ENCODE data around the gene LINC00237.

Gene LINC00237

GRCh38 chr20:21118138-21118537 lies 12.0 kb upstream of the LINC00237 start:
- DNase-seq (ENCODE audit: low read depth): no peak
- H3K4me3 ChIP-seq (ENCODE audit: low read depth, low read length): no peak overlapping the region
- TF ChIP-seq MAX (IDR thresholded peaks at IDR 0.05; ENCODE audit: low read depth, low read length) (no peak), POLR2A (IDR thresholded peaks at IDR 0.05; ENCODE audit: extremely low read depth, insufficient read length) (no peak), MYC (IDR thresholded peaks at IDR 0.05; ENCODE audit: low read depth, low read length) (no peak)
- TF ChIP-seq, protein P1, sequence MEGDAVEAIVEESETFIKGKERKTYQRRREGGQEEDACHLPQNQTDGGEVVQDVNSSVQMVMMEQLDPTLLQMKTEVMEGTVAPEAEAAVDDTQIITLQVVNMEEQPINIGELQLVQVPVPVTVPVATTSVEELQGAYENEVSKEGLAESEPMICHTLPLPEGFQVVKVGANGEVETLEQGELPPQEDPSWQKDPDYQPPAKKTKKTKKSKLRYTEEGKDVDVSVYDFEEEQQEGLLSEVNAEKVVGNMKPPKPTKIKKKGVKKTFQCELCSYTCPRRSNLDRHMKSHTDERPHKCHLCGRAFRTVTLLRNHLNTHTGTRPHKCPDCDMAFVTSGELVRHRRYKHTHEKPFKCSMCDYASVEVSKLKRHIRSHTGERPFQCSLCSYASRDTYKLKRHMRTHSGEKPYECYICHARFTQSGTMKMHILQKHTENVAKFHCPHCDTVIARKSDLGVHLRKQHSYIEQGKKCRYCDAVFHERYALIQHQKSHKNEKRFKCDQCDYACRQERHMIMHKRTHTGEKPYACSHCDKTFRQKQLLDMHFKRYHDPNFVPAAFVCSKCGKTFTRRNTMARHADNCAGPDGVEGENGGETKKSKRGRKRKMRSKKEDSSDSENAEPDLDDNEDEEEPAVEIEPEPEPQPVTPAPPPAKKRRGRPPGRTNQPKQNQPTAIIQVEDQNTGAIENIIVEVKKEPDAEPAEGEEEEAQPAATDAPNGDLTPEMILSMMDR (IDR thresholded peaks at IDR 0.05; ENCODE audit: low read depth, low read length): no peak

GRCh38 chr20:21117521-21117920 lies 11.4 kb upstream of the LINC00237 start:
- TF ChIP-seq MAX (IDR thresholded peaks at IDR 0.05; ENCODE audit: low read depth, low read length) (no peak), MYC (IDR thresholded peaks at IDR 0.05; ENCODE audit: low read depth, low read length) (no peak), POLR2A (IDR thresholded peaks at IDR 0.05; ENCODE audit: extremely low read depth, insufficient read length) (no peak)
- TF ChIP-seq, protein P1 (IDR thresholded peaks at IDR 0.05; ENCODE audit: low read depth, low read length): no peak
- no peak overlapping the region for H3K4me3 ChIP-seq (ENCODE audit: low read depth, low read length)
- no peak for DNase-seq (ENCODE audit: low read depth)

DNA sequence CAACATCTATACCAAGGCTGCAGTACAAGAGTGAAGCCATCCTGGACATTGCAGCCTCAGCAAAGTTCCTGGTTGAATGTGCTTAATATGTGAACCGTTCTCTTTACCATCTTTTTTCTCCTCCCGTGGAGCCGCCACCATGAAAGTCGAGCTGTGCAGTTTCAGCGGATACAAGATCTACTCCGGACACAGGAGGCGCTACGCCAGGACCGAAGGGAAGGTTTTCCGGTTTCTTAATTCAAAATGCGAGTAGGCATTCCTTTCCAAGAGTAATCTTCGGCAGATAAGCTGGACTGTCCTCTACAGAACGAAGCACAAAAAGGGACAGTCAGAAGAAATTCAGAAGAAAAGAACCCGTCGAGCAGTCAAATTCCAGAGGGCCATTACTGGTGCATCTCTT lies 8.4 kb upstream of the LINC00237 start:
- no peak for DNase-seq (ENCODE audit: low read depth)
- TF ChIP-seq, protein P1 (IDR thresholded peaks at IDR 0.05; ENCODE audit: low read depth, low read length): no peak
- TF ChIP-seq MYC (IDR thresholded peaks at IDR 0.05; ENCODE audit: low read depth, low read length): no peak
- TF ChIP-seq MAX (IDR thresholded peaks at IDR 0.05; ENCODE audit: low read depth, low read length): no peak
- no peak for TF ChIP-seq POLR2A (IDR thresholded peaks at IDR 0.05; ENCODE audit: extremely low read depth, insufficient read length)
- H3K4me3 ChIP-seq (ENCODE audit: low read depth, low read length): no peak overlapping the region

GRCh38 chr20:21113697-21114096 lies 7.5 kb upstream of the LINC00237 start:
- H3K4me3 ChIP-seq (ENCODE audit: low read depth, low read length): no peak overlapping the region
- TF ChIP-seq MAX (IDR thresholded peaks at IDR 0.05; ENCODE audit: low read depth, low read length) (peak; percentile 62; the same call in 1 of the 2 replicates), POLR2A (IDR thresholded peaks at IDR 0.05; ENCODE audit: extremely low read depth, insufficient read length) (no peak)
- no peak for DNase-seq (ENCODE audit: low read depth)

DNA sequence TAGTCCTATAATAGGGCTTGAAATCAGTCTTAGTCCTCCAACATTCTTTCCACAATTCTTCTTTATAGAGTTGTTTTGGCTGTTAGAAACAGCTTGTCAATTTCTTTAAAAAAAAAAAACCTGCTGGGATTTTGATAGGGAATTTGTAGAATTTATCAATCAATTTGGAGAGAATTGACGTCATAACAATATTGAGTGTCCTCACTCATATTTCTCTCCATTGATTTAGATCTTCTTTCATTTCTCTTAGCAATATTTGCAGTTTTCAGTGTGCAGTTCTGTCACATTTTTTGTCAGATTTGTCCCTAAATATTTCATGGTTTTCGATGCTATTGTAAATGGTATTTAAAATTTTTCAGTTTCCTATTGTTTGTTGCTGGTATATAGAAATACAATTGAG lies 5.3 kb upstream of the LINC00237 start:
- no peak for DNase-seq (ENCODE audit: low read depth)
- TF ChIP-seq POLR2A (IDR thresholded peaks at IDR 0.05; ENCODE audit: extremely low read depth, insufficient read length) (no peak), MAX (IDR thresholded peaks at IDR 0.05; ENCODE audit: low read depth, low read length) (no peak)
- H3K4me3 ChIP-seq (ENCODE audit: low read depth, low read length): no peak overlapping the region

DNA sequence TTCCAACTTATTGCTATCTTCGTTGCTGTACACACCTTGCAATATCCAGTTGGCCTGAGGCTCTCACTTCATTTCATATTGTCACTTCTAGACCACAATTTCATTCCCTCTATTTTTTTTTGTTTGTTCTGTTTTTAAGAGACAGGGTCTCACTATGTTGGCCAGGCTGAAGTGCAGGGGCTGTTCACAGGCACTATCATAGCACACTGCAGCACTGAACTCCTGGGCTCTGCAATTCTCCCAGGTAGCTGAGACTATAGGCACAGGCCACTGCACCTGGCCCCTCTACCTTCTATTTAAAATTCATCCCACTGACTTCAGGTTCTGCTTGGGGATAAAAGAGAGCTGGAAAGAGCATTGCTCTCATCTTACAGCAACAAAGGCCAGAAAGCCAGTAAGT lies 4.7 kb upstream of the LINC00237 start:
- TF ChIP-seq, protein P1 (IDR thresholded peaks at IDR 0.05; ENCODE audit: low read depth, low read length): no peak
- no peak for TF ChIP-seq MYC (IDR thresholded peaks at IDR 0.05; ENCODE audit: low read depth, low read length)
- TF ChIP-seq POLR2A (IDR thresholded peaks at IDR 0.05; ENCODE audit: extremely low read depth, insufficient read length): no peak
- TF ChIP-seq MAX (IDR thresholded peaks at IDR 0.05; ENCODE audit: low read depth, low read length): no peak
- no peak for DNase-seq (ENCODE audit: low read depth)

GRCh38 chr20:21109144-21109543 lies 3.0 kb upstream of the LINC00237 start:
- TF ChIP-seq POLR2A (IDR thresholded peaks at IDR 0.05; ENCODE audit: extremely low read depth, insufficient read length): no peak
- TF ChIP-seq MAX (IDR thresholded peaks at IDR 0.05; ENCODE audit: low read depth, low read length): no peak
- TF ChIP-seq, protein P1 (IDR thresholded peaks at IDR 0.05; ENCODE audit: low read depth, low read length): no peak
- TF ChIP-seq MYC (IDR thresholded peaks at IDR 0.05; ENCODE audit: low read depth, low read length): no peak
- H3K4me3 ChIP-seq (ENCODE audit: low read depth, low read length): no peak overlapping the region
- DNase-seq (ENCODE audit: low read depth): no peak

More for the DNA sequence above, 4.7 kb upstream of the LINC00237 start:
- no peak overlapping the region for H3K4me3 ChIP-seq (ENCODE audit: low read depth, low read length)

All from NB4 (cell line).